Measurements from ENCODE around the gene ALG5. TPM values are rescaled to one million over a fixed set of nuclear protein-coding genes. Genes with fewer than 3 reads are reported as not detected.

The ALG5 gene
- total RNA-seq, 4 donors from 2014 or later: 9.8 to 20.9 (median 13.2) TPM

GRCh38 chr13:36913463-36913862 is 85.7 kb downstream of the ALG5 start:
- Histone ChIP-seq H3K9me3 (no peaks in the 10 kb centered on the region), H3K36me3 (no peaks in the 10 kb centered on the region), H3K4me1 (peaks cover 3 to 16% of the 10 kb centered on the region in 2 donors), H3K4me3 (no peak overlapping the region), H3K27ac (no peak overlapping the region), H3K27me3 (no peaks in the 10 kb centered on the region)
- in situ Hi-C loops (cut with MboI; ENCODE audit: low sequenced_read_pairs in 4 of 4): no loop called here
- TF ChIP-seq POLR2A (IDR thresholded peaks at IDR 0.05) (no peak), CTCF (IDR thresholded peaks at IDR 0.05 in 4 of 5, conservative IDR thresholded peaks at IDR 0.05 in 1 of 5) (no peak)
- ATAC-seq: no peak
- intact Hi-C loops (cut with DNase I; ENCODE audit: low total_unique reads): no loop called here
- DNase-seq: no peak

GRCh38 chr13:36912973-36913372 is 86.2 kb downstream of the ALG5 start:
- no peaks in the 10 kb centered on the region for H3K36me3 ChIP-seq
- H3K4me1 ChIP-seq: peaks cover 0 to 11% of the 10 kb centered on the region in 2 donors
- DNase-seq (no peak), ATAC-seq (no peak)
- TF ChIP-seq CTCF (IDR thresholded peaks at IDR 0.05 in 4 of 5, conservative IDR thresholded peaks at IDR 0.05 in 1 of 5): no peak
- no peak overlapping the region for H3K27ac ChIP-seq
- intact Hi-C loops (cut with DNase I; ENCODE audit: low total_unique reads): no loop called here
- H3K27me3 ChIP-seq: no peaks in the 10 kb centered on the region
- no peak overlapping the region for H3K4me3 ChIP-seq
- in situ Hi-C loops (cut with MboI; ENCODE audit: low sequenced_read_pairs in 4 of 4): no loop called here
- H3K9me3 ChIP-seq: no peaks in the 10 kb centered on the region

- Histone ChIP-seq H3K27ac (no peak overlapping the region), H3K27me3 (no peaks in the 10 kb centered on the region), H3K4me1 (peaks cover 0 to 9% of the 10 kb centered on the region in 2 donors), H3K9me3 (no peaks in the 10 kb centered on the region), H3K4me3 (no peak overlapping the region), H3K36me3 (no peaks in the 10 kb centered on the region)
- no peak for ATAC-seq
- in situ Hi-C loops (cut with MboI; ENCODE audit: low sequenced_read_pairs in 4 of 4) (no loop called here), intact Hi-C loops (cut with DNase I; ENCODE audit: low total_unique reads) (no loop called here)
- TF ChIP-seq POLR2A (IDR thresholded peaks at IDR 0.05) (no peak), CTCF (IDR thresholded peaks at IDR 0.05 in 4 of 5, conservative IDR thresholded peaks at IDR 0.05 in 1 of 5) (no peak)
- no peak for DNase-seq
These were observed 86.8 kb downstream of the ALG5 start for GRCh38 chr13:36912369-36912768.

- ATAC-seq: no peak
- DNase-seq: no peak
- Histone ChIP-seq H3K4me1 (peaks cover 0 to 9% of the 10 kb centered on the region in 2 donors), H3K27ac (no peak overlapping the region), H3K36me3 (no peaks in the 10 kb centered on the region), H3K9me3 (no peaks in the 10 kb centered on the region), H3K4me3 (no peak overlapping the region), H3K27me3 (no peaks in the 10 kb centered on the region)
- in situ Hi-C loops (cut with MboI; ENCODE audit: low sequenced_read_pairs in 4 of 4): no loop called here
- TF ChIP-seq CTCF (IDR thresholded peaks at IDR 0.05 in 4 of 5, conservative IDR thresholded peaks at IDR 0.05 in 1 of 5) (no peak), POLR2A (IDR thresholded peaks at IDR 0.05) (no peak)
- intact Hi-C loops (cut with DNase I; ENCODE audit: low total_unique reads): no loop called here
These were observed 88.6 kb downstream of the ALG5 start for GRCh38 chr13:36910545-36910944.

- ATAC-seq (no peak), DNase-seq (no peak)
- no peaks in the 10 kb centered on the region for H3K36me3 ChIP-seq
- H3K27ac ChIP-seq: no peak overlapping the region
- no peak overlapping the region for H3K4me3 ChIP-seq
- TF ChIP-seq CTCF (IDR thresholded peaks at IDR 0.05 in 4 of 5, conservative IDR thresholded peaks at IDR 0.05 in 1 of 5) (no peak), POLR2A (IDR thresholded peaks at IDR 0.05) (no peak)
- no peaks in the 10 kb centered on the region for H3K27me3 ChIP-seq
- intact Hi-C loops (cut with DNase I; ENCODE audit: low total_unique reads): no loop called here
- H3K9me3 ChIP-seq: no peaks in the 10 kb centered on the region
- in situ Hi-C loops (cut with MboI; ENCODE audit: low sequenced_read_pairs in 4 of 4): no loop called here
- no peaks in the 10 kb centered on the region for H3K4me1 ChIP-seq
These were observed 91.3 kb downstream of the ALG5 start for GRCh38 chr13:36907821-36908220.

Data from gastrocnemius medialis (tissue), 4 donors.